Neural crest cell (in vitro differentiated cells): Measurements from ENCODE around the gene NTMT2. TPM values are rescaled to one million over a fixed set of nuclear protein-coding genes. Genes with fewer than 3 reads are reported as not detected.
A peak's percentile ranks its signal among the peaks of the same experiment; 100 is the strongest.

Source experiments
- DNase-seq: peaks from one replicate; pipeline ENCODE4 v3.0.0; 2021; ENCODE audit warnings: low read depth, mixed read lengths, low spot score
- H3K27ac Mint-ChIP-seq: one replicate; pipeline ENCODE4 v1.8.0; 2021; ENCODE audit warnings: mild to moderate bottlenecking, mixed read lengths; ENCODE audit not compliant: unreplicated experiment
- H3K27me3 Mint-ChIP-seq: 2 replicates; pipeline ENCODE4 v1.8.0; 2021; ENCODE audit warnings: low read depth, mild to moderate bottlenecking, mixed read lengths
- H3K36me3 Mint-ChIP-seq: 2 replicates; pipeline ENCODE4 v1.8.0; 2021; ENCODE audit warnings: low read depth, mild to moderate bottlenecking, mixed read lengths
- H3K4me1 Mint-ChIP-seq: 2 replicates; pipeline ENCODE4 v1.8.0; 2021; ENCODE audit warnings: mixed read lengths
- H3K4me3 Mint-ChIP-seq: one replicate; pipeline ENCODE4 v1.8.0; 2021; ENCODE audit warnings: mild to moderate bottlenecking, mixed read lengths
- H3K9me3 Mint-ChIP-seq: 2 replicates; pipeline ENCODE4 v1.8.0; 2021; ENCODE audit warnings: mixed read lengths
- CTCF ChIP-seq: fragments of 200-600 bp; sonication (generic); conservative IDR thresholded peaks from 2 replicates; pipeline ENCODE4 v1.5.0; 2021; ENCODE audit warnings: antibody characterized with exemption, mild to moderate bottlenecking
- total RNA-seq: library from RNA; stranded (reverse); gene quantifications from 2 replicates; pipeline ENCODE4 v1.2.1, GENCODE V29; 2021

The NTMT2 gene
- total RNA-seq, 1 donor from 2014 or later: not detected

GRCh38 chr1:170133766-170134495 is 11.8 kb upstream of the NTMT2 start:
- peaks cover 21% of the 10 kb centered on the region for H3K27me3 Mint-ChIP-seq
- H3K4me1 Mint-ChIP-seq: peaks cover 15% of the 10 kb centered on the region
- no peak for TF ChIP-seq CTCF
- H3K36me3 Mint-ChIP-seq: no peaks in the 10 kb centered on the region
- no peaks in the 10 kb centered on the region for H3K9me3 Mint-ChIP-seq
- H3K4me3 Mint-ChIP-seq: no peak overlapping the region
- no peak for DNase-seq
- no peak overlapping the region for H3K27ac Mint-ChIP-seq

- TF ChIP-seq CTCF: no peak
- no peak for DNase-seq
- no peaks in the 10 kb centered on the region for H3K9me3 Mint-ChIP-seq
- H3K27ac Mint-ChIP-seq: no peak overlapping the region
- no peak overlapping the region for H3K4me3 Mint-ChIP-seq
- H3K4me1 Mint-ChIP-seq: peaks cover 15% of the 10 kb centered on the region
- H3K27me3 Mint-ChIP-seq: peaks cover 26% of the 10 kb centered on the region
- H3K36me3 Mint-ChIP-seq: no peaks in the 10 kb centered on the region
Measured at GRCh38 chr1:170134521-170134920, 11.2 kb upstream of the NTMT2 start.

GRCh38 chr1:170140371-170140770 is 5.4 kb upstream of the NTMT2 start:
- Mint-ChIP-seq H3K36me3 (no peaks in the 10 kb centered on the region), H3K4me1 (peaks cover 10% of the 10 kb centered on the region), H3K9me3 (peaks cover 3% of the 10 kb centered on the region), H3K27me3 (peaks cover 70% of the 10 kb centered on the region), H3K27ac (no peak overlapping the region), H3K4me3 (no peak overlapping the region)
- TF ChIP-seq CTCF: no peak
- DNase-seq: no peak

- H3K4me3 Mint-ChIP-seq: peak overlapping the region; percentile 0
- no peak for TF ChIP-seq CTCF
- H3K4me1 Mint-ChIP-seq: peaks cover 52% of the 10 kb centered on the region
- peaks cover 70% of the 10 kb centered on the region for H3K27me3 Mint-ChIP-seq
- peaks cover 3% of the 10 kb centered on the region for H3K9me3 Mint-ChIP-seq
- H3K36me3 Mint-ChIP-seq: no peaks in the 10 kb centered on the region
- no peak for DNase-seq
- H3K27ac Mint-ChIP-seq: no peak overlapping the region
Measured at GRCh38 chr1:170145061-170145460, 698 bp upstream of the NTMT2 start.

- Mint-ChIP-seq H3K36me3 (no peaks in the 10 kb centered on the region), H3K4me1 (peaks cover 58% of the 10 kb centered on the region), H3K9me3 (peaks cover 3% of the 10 kb centered on the region), H3K27ac (peak overlapping the region; percentile 85), H3K4me3 (peak overlapping the region; percentile 62), H3K27me3 (peaks cover 65% of the 10 kb centered on the region)
- no peak for TF ChIP-seq CTCF
- DNase-seq: no peak
Measured at GRCh38 chr1:170146720-170147263, 1.0 kb downstream of the NTMT2 start.
